MCF 10A (cell line): ENCODE measurements around the gene HAPLN2. TPM values are rescaled to one million over a fixed set of nuclear protein-coding genes. Genes with fewer than 3 reads are reported as not detected.

Source experiments
- BruUV-seq: library from RNA; stranded (reverse); fragments of 400-500 nt; replicated peaks from 2 replicates; lab custom pipeline; 2021; lab: Mats Ljungman, UMichigan
- CTCF ChIA-PET: fragments of 300-600 bp; sonication (Branson Sonifier 250); formaldehyde crosslinking; extraction: SDS; loops from one replicate; lab custom pipeline; 2021; ENCODE audit warnings: antibody characterized with exemption, inconsistent platforms; lab: Yijun Ruan, JAX
- POLR2A ChIA-PET: fragments of 300-600, 350-650 bp; sonication (Branson Sonifier 250); formaldehyde crosslinking; extraction: SDS; loops from one replicate; lab custom pipeline; 2020; ENCODE audit warnings: antibody characterized with exemption, inconsistent platforms; lab: Yijun Ruan, JAX
- DNase-seq: peaks from one replicate; pipeline ENCODE4 v3.0.0-alpha.2; 2018; ENCODE audit not compliant: unreplicated experiment
- H3K27ac Mint-ChIP-seq: one replicate; pipeline ENCODE4 v1.8.0; 2022; ENCODE audit warnings: mild to moderate bottlenecking, low read depth, mixed read lengths; ENCODE audit not compliant: unreplicated experiment
- H3K27me3 Mint-ChIP-seq: one replicate; pipeline ENCODE4 v1.8.0; 2022; ENCODE audit warnings: mixed read lengths; ENCODE audit not compliant: insufficient read depth, unreplicated experiment
- H3K36me3 Mint-ChIP-seq: one replicate; pipeline ENCODE4 v1.8.0; 2022; ENCODE audit warnings: mild to moderate bottlenecking, moderate library complexity, mixed read lengths; ENCODE audit not compliant: insufficient read depth, unreplicated experiment
- H3K4me1 Mint-ChIP-seq: one replicate; pipeline ENCODE4 v1.8.0; 2022; ENCODE audit warnings: mixed read lengths; ENCODE audit not compliant: insufficient read depth, unreplicated experiment
- H3K4me3 Mint-ChIP-seq: one replicate; pipeline ENCODE4 v1.8.0; 2022; ENCODE audit warnings: mild to moderate bottlenecking, moderate library complexity, mixed read lengths; ENCODE audit not compliant: unreplicated experiment
- H3K9me3 Mint-ChIP-seq: one replicate; pipeline ENCODE4 v1.8.0; 2022; ENCODE audit warnings: mixed read lengths; ENCODE audit not compliant: unreplicated experiment
- CTCF ChIP-seq: fragments of 200-600 bp; IDR thresholded peaks from one replicate; pipeline ENCODE4 v1.8.0; 2022; ENCODE audit warnings: antibody characterized with exemption, mild to moderate bottlenecking; ENCODE audit not compliant: unreplicated experiment
- intact Hi-C: fragments of 100-400 bp; cut with micrococcal nuclease; formaldehyde crosslinking; loops from 2 replicates; pipeline ENCODE4 v1.14.1; 2022
- total RNA-seq: library from RNA; stranded (reverse); gene quantifications from 2 replicates; pipeline ENCODE4 v1.2.3, GENCODE V29; 2022

Gene HAPLN2
- total RNA-seq, 1 experiment from 2014 or later, result not detected

GRCh38 chr1:156583821-156584622 is 35.2 kb upstream of the HAPLN2 start:
- peak overlapping the region; percentile 75 for H3K27ac Mint-ChIP-seq
- peaks cover 6% of the 10 kb centered on the region for H3K4me1 Mint-ChIP-seq
- no peaks in the 10 kb centered on the region for H3K9me3 Mint-ChIP-seq
- POLR2A ChIA-PET, result interaction anchor here (0.7 kb wide), 1 partner anchor 71 kb away, joined by 3 read pairs; no protein-coding TSS in a partner anchor
- H3K36me3 Mint-ChIP-seq, result no peaks in the 10 kb centered on the region
- no TSS peak for BruUV-seq
- peak; percentile 98 for TF ChIP-seq CTCF
- intact Hi-C loops, result loop anchor here (1.0 kb wide), 1 partner anchor 24 kb away; no protein-coding TSS in a partner anchor
- no peaks in the 10 kb centered on the region for H3K27me3 Mint-ChIP-seq
- H3K4me3 Mint-ChIP-seq, result no peak overlapping the region
- CTCF ChIA-PET, result interaction anchor here (0.6 to 5.9 kb wide), 13 partner anchors 8 to 210 kb away, joined by 3 to 64 read pairs (median 3); partner anchors contain the start of genes GPATCH4 and NAXE
- DNase-seq, result peak; percentile 89

GRCh38 chr1:156584813-156585212 is 34.4 kb upstream of the HAPLN2 start:
- ChIA-PET CTCF (interaction anchor here (0.5 to 5.9 kb wide), 12 partner anchors 10 to 207 kb away, joined by 3 to 64 read pairs (median 3); partner anchors contain the start of gene GPATCH4), POLR2A (interaction anchor here (0.7 to 2.8 kb wide), 3 partner anchors 17 to 95 kb away, joined by 3 to 17 read pairs (median 3); partner anchors contain the start of gene GPATCH4)
- Mint-ChIP-seq H3K27me3 (no peaks in the 10 kb centered on the region), H3K36me3 (no peaks in the 10 kb centered on the region), H3K27ac (no peak overlapping the region), H3K4me3 (no peak overlapping the region), H3K4me1 (peaks cover 6% of the 10 kb centered on the region), H3K9me3 (no peaks in the 10 kb centered on the region)
- intact Hi-C loops, result loop anchor here (1.0 kb wide), 1 partner anchor 23 kb away; no protein-coding TSS in a partner anchor
- no peak for DNase-seq
- no peak for TF ChIP-seq CTCF
- BruUV-seq, result no TSS peak

GRCh38 chr1:156586323-156586722 is 32.9 kb upstream of the HAPLN2 start:
- POLR2A ChIA-PET, result interaction anchor here (0.6 to 2.8 kb wide), 8 partner anchors 15 to 129 kb away, joined by 3 to 17 read pairs (median 4); partner anchors contain the start of gene GPATCH4
- no TSS peak for BruUV-seq
- no peak for TF ChIP-seq CTCF
- Mint-ChIP-seq H3K27me3 (no peaks in the 10 kb centered on the region), H3K9me3 (no peaks in the 10 kb centered on the region), H3K4me3 (no peak overlapping the region), H3K27ac (peak overlapping the region; percentile 27), H3K4me1 (peaks cover 13% of the 10 kb centered on the region), H3K36me3 (no peaks in the 10 kb centered on the region)
- CTCF ChIA-PET, result interaction anchor here (0.6 to 5.9 kb wide), 25 partner anchors 12 to 1549 kb away, joined by 3 to 64 read pairs (median 4); partner anchors contain the start of genes GPATCH4, HAPLN2 and NES
- intact Hi-C loops, result no loop called here
- DNase-seq, result no peak
